Nephron (organoid): ENCODE results near the gene TMED7.

Source experiments
- H3K27ac Mint-ChIP-seq, 3 experiments: 2 replicates each; pipeline ENCODE4 v1.8.0; 2020; ENCODE audit warnings: mixed read lengths in 3 of 3, mild to moderate bottlenecking in 2 of 3, moderate library complexity in 1 of 3
- H3K27me3 Mint-ChIP-seq: 2 replicates; pipeline ENCODE4 v1.8.0; 2021; ENCODE audit warnings: low read depth, mild to moderate bottlenecking, moderate library complexity, mixed read lengths
- H3K36me3 Mint-ChIP-seq: 2 replicates; pipeline ENCODE4 v1.8.0; 2020; ENCODE audit warnings: low read depth, mixed read lengths
- H3K4me1 Mint-ChIP-seq: 2 replicates; pipeline ENCODE4 v1.8.0; 2020; ENCODE audit warnings: mixed read lengths
- H3K4me3 Mint-ChIP-seq, 3 experiments: 2 replicates each; pipeline ENCODE4 v1.8.0; 2020; ENCODE audit warnings: mild to moderate bottlenecking in 3 of 3, mixed read lengths in 3 of 3, moderate library complexity in 2 of 3
- H3K9me3 Mint-ChIP-seq: 2 replicates; pipeline ENCODE4 v1.8.0; 2020; ENCODE audit warnings: mixed read lengths
- CTCF ChIP-seq, 3 experiments: fragments of 200-600 bp; sonication (generic); IDR thresholded peaks; one replicate each; pipeline ENCODE4 v1.5.0; 2021; ENCODE audit warnings: antibody characterized with exemption in 3 of 3; ENCODE audit not compliant: unreplicated experiment in 3 of 3

Gene TMED7

GRCh38 chr5:115626445-115626823 lies 598 bp upstream of the TMED7 start:
- no peaks in the 10 kb centered on the region for H3K27me3 Mint-ChIP-seq
- H3K9me3 Mint-ChIP-seq = no peaks in the 10 kb centered on the region
- H3K4me3 Mint-ChIP-seq = no peak overlapping the region
- peak overlapping the region in 2 of 3 experiments; percentile 89 to 96 for H3K27ac Mint-ChIP-seq
- TF ChIP-seq CTCF (IDR thresholded peaks at IDR 0.05; ENCODE audit: unreplicated experiment in 3 of 3) = no peak
- peaks cover 19% of the 10 kb centered on the region for H3K4me1 Mint-ChIP-seq
- H3K36me3 Mint-ChIP-seq = peaks cover 5% of the 10 kb centered on the region

DNA sequence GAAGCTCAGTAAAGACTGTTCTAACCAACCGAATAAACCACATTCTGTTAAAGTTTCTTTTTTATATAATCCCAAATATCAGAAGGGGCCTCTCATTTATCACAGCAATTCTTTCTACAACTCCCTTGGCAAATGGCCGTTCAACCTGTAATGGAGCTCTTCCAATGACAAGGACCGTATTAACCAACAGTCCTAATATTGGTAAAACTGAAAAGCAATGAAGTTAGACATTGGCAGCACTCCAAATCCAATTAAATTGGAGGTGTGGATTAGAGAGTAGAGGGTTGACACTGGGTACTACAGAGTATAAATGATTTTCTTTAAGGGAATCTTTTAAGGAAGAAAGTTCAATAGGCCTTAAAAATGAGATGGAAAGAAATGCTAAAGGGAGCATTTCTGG lies 842 bp downstream of the TMED7 start:
- Mint-ChIP-seq H3K27ac (peak overlapping the region in 1 of 3 experiments; percentile 3), H3K36me3 (peaks cover 10% of the 10 kb centered on the region), H3K4me3 (no peak overlapping the region), H3K9me3 (no peaks in the 10 kb centered on the region), H3K4me1 (peaks cover 22% of the 10 kb centered on the region), H3K27me3 (no peaks in the 10 kb centered on the region)
- no peak for TF ChIP-seq CTCF (IDR thresholded peaks at IDR 0.05; ENCODE audit: unreplicated experiment in 3 of 3)

DNA sequence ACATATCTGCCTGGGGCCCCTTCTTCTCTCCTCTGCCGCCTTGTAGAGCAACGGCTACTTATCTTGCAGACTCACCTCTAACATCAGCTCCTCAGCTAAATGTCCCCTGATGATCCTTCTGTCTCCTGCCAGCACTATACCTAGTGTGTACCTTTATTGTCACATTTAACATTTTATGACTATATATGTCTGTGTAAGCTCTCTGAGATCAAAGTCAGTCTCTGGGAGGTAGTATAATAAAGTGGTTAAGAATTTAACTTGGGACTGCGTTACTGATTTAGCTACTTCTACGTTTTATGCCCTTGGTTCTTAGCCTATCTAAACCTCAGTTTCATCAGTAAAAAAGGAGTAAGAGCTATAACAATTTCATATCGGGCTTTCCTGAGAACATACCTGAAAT lies 2.2 kb downstream of the TMED7 start:
- no peak for TF ChIP-seq CTCF (IDR thresholded peaks at IDR 0.05; ENCODE audit: unreplicated experiment in 3 of 3)
- no peaks in the 10 kb centered on the region for H3K9me3 Mint-ChIP-seq
- H3K4me1 Mint-ChIP-seq = peaks cover 22% of the 10 kb centered on the region
- no peak overlapping the region for H3K27ac Mint-ChIP-seq
- H3K4me3 Mint-ChIP-seq = no peak overlapping the region
- H3K27me3 Mint-ChIP-seq = no peaks in the 10 kb centered on the region
- peaks cover 20% of the 10 kb centered on the region for H3K36me3 Mint-ChIP-seq

DNA sequence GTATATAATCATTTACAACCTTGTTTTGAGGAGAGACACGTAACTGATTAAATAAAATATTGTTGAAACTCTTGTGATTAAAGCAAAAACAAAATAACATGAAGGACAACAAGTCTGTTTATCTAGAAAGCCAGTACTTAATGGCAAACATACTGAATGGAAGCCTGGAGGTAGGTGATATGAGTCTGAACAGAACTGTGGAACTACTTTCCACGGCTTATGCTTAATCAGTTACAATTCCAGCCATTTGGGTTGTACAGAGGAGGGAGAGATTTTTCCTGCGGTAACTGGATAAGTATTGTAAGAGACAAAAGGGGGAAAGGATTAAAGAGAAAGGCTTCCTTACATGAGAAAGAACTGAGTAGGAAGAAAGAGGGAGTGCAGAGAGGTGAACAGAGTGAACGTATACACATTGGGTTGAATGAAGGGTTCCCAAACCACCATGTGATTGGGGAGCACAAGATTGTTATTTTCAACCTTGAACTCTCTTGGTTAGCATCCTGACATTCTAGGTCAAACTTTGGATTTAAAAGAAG lies 4.4 kb downstream of the TMED7 start:
- no peak for TF ChIP-seq CTCF (IDR thresholded peaks at IDR 0.05; ENCODE audit: unreplicated experiment in 3 of 3)
- H3K4me3 Mint-ChIP-seq = peak overlapping the region; percentile 3 to 59 (median 40)
- H3K36me3 Mint-ChIP-seq = peaks cover 30% of the 10 kb centered on the region
- no peaks in the 10 kb centered on the region for H3K27me3 Mint-ChIP-seq
- H3K9me3 Mint-ChIP-seq = no peaks in the 10 kb centered on the region
- H3K4me1 Mint-ChIP-seq = peaks cover 25% of the 10 kb centered on the region
- H3K27ac Mint-ChIP-seq = peak overlapping the region in 1 of 3 experiments; percentile 26

- Mint-ChIP-seq H3K27me3 (no peaks in the 10 kb centered on the region), H3K4me1 (peaks cover 18% of the 10 kb centered on the region), H3K36me3 (peaks cover 50% of the 10 kb centered on the region), H3K27ac (peak overlapping the region; percentile 57 to 79 (median 73)), H3K4me3 (no peak overlapping the region), H3K9me3 (no peaks in the 10 kb centered on the region)
- TF ChIP-seq CTCF (IDR thresholded peaks at IDR 0.05; ENCODE audit: unreplicated experiment in 3 of 3) = no peak
These were observed 8.9 kb downstream of the TMED7 start for GRCh38 chr5:115616892-115617291.

DNA sequence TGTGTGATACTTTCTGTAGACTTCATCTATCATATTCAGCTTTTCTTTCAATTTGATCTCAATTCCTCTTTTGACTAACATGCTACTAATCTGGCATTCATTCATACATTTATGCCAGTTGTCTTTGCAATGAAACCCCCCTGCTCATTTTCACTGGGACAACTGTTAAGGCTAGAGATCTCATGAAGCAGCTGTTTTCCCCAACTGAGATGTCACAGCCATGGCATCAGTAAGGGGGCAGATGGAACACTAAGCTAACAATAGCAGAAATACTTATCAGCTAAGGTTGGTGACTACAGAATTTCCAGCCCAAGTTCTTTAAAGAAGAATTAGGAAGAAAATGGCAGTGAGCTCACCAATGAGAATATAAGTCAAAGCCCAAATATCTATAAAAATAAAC lies 9.4 kb downstream of the TMED7 start:
- peaks cover 15% of the 10 kb centered on the region for H3K4me1 Mint-ChIP-seq

More for the DNA sequence above, 9.4 kb downstream of the TMED7 start:
- Mint-ChIP-seq H3K9me3 (no peaks in the 10 kb centered on the region), H3K4me3 (peak overlapping the region in 2 of 3 experiments; percentile 23 to 59), H3K27ac (peak overlapping the region; percentile 57 to 79 (median 73)), H3K36me3 (peaks cover 50% of the 10 kb centered on the region), H3K27me3 (no peaks in the 10 kb centered on the region)
- no peak for TF ChIP-seq CTCF (IDR thresholded peaks at IDR 0.05; ENCODE audit: unreplicated experiment in 3 of 3)
